ENCODE measurements around the gene CNMD.
"Not testable (repeated sequence)": the region's sequence is repeated elsewhere in the genome, so short reads cannot be mapped to it uniquely, and the experiment has no call there.

CNMD gene

GRCh38 chr13:52743988-52744387 is 4.4 kb upstream of the CNMD start:
- no peak for DNase-seq

- no peak for DNase-seq
Observed at GRCh38 chr13:52743569-52743968, 3.9 kb upstream of the CNMD start.

- DNase-seq, result no peak
Observed at GRCh38 chr13:52738719-52739467, 727 bp downstream of the CNMD start.

- DNase-seq, result no peak
Observed at GRCh38 chr13:52737965-52738364, 1.7 kb downstream of the CNMD start.

- no peak for DNase-seq
Observed at GRCh38 chr13:52737451-52737850, 2.2 kb downstream of the CNMD start.

- DNase-seq, result no peak
Observed at GRCh38 chr13:52736891-52737290, 2.7 kb downstream of the CNMD start.

GRCh38 chr13:52734075-52734623 is 5.5 kb downstream of the CNMD start:
- DNase-seq, result no peak

GRCh38 chr13:52726258-52726657 is 13.4 kb downstream of the CNMD start:
- no peak for DNase-seq

GRCh38 chr13:52725302-52725701 is 14.3 kb downstream of the CNMD start:
- DNase-seq, result no peak

- no peak for DNase-seq
Observed at GRCh38 chr13:52723181-52723580, 16.4 kb downstream of the CNMD start.

- not testable (repeated sequence) for DNase-seq
Observed at GRCh38 chr13:52721356-52721755, 18.3 kb downstream of the CNMD start.

- not testable (repeated sequence) for DNase-seq
Observed at GRCh38 chr13:52720904-52721303, 18.7 kb downstream of the CNMD start.

- DNase-seq, result no peak
Observed at GRCh38 chr13:52713894-52714293, 25.7 kb downstream of the CNMD start.

GRCh38 chr13:52712385-52712784 is 27.2 kb downstream of the CNMD start:
- no peak for DNase-seq

- no peak for DNase-seq
Observed at GRCh38 chr13:52711286-52711685, 28.3 kb downstream of the CNMD start.

GRCh38 chr13:52708266-52708665 is 31.4 kb downstream of the CNMD start:
- DNase-seq, result not testable (repeated sequence)

GRCh38 chr13:52707375-52707774 is 32.2 kb downstream of the CNMD start:
- no peak for DNase-seq

GRCh38 chr13:52706081-52706480 is 33.5 kb downstream of the CNMD start:
- DNase-seq, result no peak

GRCh38 chr13:52703482-52703881 is 36.1 kb downstream of the CNMD start:
- no peak for DNase-seq

- no peak for DNase-seq
Observed at GRCh38 chr13:52701728-52702465, 37.7 kb downstream of the CNMD start.

- no peak for DNase-seq
Observed at GRCh38 chr13:52696566-52696965, 43.1 kb downstream of the CNMD start.

- DNase-seq, result no peak
Observed at GRCh38 chr13:52695856-52696255, 43.8 kb downstream of the CNMD start.

GRCh38 chr13:52686376-52686775 is 53.2 kb downstream of the CNMD start:
- DNase-seq, result no peak

GRCh38 chr13:52685806-52686205 is 53.8 kb downstream of the CNMD start:
- not testable (repeated sequence) for DNase-seq
